Measurements from ENCODE around the gene FBXO9.

DNA sequence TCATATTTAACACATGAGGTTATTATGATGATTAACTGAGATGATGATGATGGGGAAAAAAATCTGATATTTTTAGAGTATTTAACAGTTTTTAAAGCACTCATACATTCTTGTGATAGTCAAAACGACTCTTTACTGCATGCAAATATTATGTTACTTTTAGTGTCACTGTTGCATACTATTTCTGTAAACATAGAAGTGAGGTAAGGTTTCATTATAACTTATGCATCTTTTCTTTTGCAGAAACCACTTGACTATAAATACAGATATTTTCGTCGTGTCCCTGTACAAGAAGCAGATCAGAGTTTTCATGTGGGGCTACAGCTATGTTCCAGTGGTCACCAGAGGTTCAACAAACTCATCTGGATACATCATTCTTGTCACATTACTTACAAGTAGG is 30.1 kb downstream of the FBXO9 start:
- TF ChIP-seq, protein P1, sequence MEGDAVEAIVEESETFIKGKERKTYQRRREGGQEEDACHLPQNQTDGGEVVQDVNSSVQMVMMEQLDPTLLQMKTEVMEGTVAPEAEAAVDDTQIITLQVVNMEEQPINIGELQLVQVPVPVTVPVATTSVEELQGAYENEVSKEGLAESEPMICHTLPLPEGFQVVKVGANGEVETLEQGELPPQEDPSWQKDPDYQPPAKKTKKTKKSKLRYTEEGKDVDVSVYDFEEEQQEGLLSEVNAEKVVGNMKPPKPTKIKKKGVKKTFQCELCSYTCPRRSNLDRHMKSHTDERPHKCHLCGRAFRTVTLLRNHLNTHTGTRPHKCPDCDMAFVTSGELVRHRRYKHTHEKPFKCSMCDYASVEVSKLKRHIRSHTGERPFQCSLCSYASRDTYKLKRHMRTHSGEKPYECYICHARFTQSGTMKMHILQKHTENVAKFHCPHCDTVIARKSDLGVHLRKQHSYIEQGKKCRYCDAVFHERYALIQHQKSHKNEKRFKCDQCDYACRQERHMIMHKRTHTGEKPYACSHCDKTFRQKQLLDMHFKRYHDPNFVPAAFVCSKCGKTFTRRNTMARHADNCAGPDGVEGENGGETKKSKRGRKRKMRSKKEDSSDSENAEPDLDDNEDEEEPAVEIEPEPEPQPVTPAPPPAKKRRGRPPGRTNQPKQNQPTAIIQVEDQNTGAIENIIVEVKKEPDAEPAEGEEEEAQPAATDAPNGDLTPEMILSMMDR (IDR thresholded peaks at IDR 0.05) = no peak
- no peak for TF ChIP-seq POLR2A (IDR thresholded peaks at IDR 0.05)
